Body of pancreas (tissue), 4 donors: ENCODE data around the gene PDE6B. TPM values are rescaled to one million over a fixed set of nuclear protein-coding genes. Genes with fewer than 3 reads are reported as not detected.

ENCODE experiments used
- ATAC-seq: fragments of 150-250 bp; one replicate; pipeline ENCODE4 v1.9.1; 2016
- DNase-seq, 4 donors: peaks; one replicate each; pipeline ENCODE4 v3.0.0-alpha.2; 2019
- H3K27ac ChIP-seq, 4 donors: fragments of 200-600 bp; sonication (generic); 1 replicate in 3 of 4; 2 replicates in 1 of 4; pipeline versions ENCODE4 v1.5.1 to v1.6.1; 2016 to 2019; ENCODE audit warnings: mild to moderate bottlenecking in 1 of 4, mixed read lengths in 1 of 4, moderate library complexity in 1 of 4
- H3K27me3 ChIP-seq, 2 donors: fragments of 200-600 bp; sonication (generic); one replicate each; pipeline ENCODE4 v1.6.0; 2016; ENCODE audit warnings: mild to moderate bottlenecking in 1 of 2
- H3K36me3 ChIP-seq, 2 donors: fragments of 200-600 bp; sonication (generic); replicated peaks in 1 of 2; 2 replicates each; pipeline ENCODE4 v1.5.1; 2016; ENCODE audit warnings: low read depth in 2 of 2; ENCODE audit not compliant: insufficient read depth in 1 of 2
- H3K4me1 ChIP-seq: fragments of 200-600 bp; sonication (generic); one replicate; pipeline ENCODE4 v1.6.0; 2016
- H3K4me3 ChIP-seq, 2 donors: fragments of 200-600 bp; sonication (generic); 1 replicate in 1 of 2; 2 replicates in 1 of 2; pipeline ENCODE4 v1.5.1; 2016 to 2019
- H3K9me3 ChIP-seq, 3 donors: fragments of 200-600 bp; sonication (generic); 1 replicate in 2 of 3; 2 replicates in 1 of 3; pipeline ENCODE4 v1.5.1; 2016
- CTCF ChIP-seq, 7 experiments: fragments of 450-650 bp in 4 of 7; fragments of 200-600 bp in 3 of 7; sonication (generic) in 3 of 7; IDR thresholded peaks; one replicate each; pipeline ENCODE4 v1.5.1; 2016 to 2019; ENCODE audit warnings: antibody characterized with exemption in 7 of 7
- POLR2A ChIP-seq, 3 donors: fragments of 450-650 bp; IDR thresholded peaks; one replicate each; pipeline ENCODE4 v1.6.1; 2016; ENCODE audit warnings: antibody characterized with exemption in 3 of 3, mild to moderate bottlenecking in 2 of 3
- WGBS, 2 donors: methylation state at CpG; one replicate each; pipeline ENCODE4 v1.1.5; 2017; 5-methylcytosine and 5-hydroxymethylcytosine counted together
- intact Hi-C: fragments of 100-400 bp; cut with DNase I; formaldehyde crosslinking; loops from one replicate; pipeline ENCODE4 v1.15.1; 2023
- total RNA-seq, 2 donors: library from RNA; depleted of rRNA; stranded (reverse); fragments of >200 nt; gene quantifications; one replicate each; pipeline ENCODE4 v1.1.0, GENCODE V29; 2016

The PDE6B gene
- total RNA-seq, 2 donors from 2014 or later: 0.26 TPM; not detected in 1

- Histone ChIP-seq H3K27ac (no peak overlapping the region), H3K36me3 (no peaks in the 10 kb centered on the region), H3K4me1 (no peaks in the 10 kb centered on the region), H3K4me3 (no peak overlapping the region), H3K27me3 (no peaks in the 10 kb centered on the region), H3K9me3 (no peaks in the 10 kb centered on the region)
- ATAC-seq: no peak
- TF ChIP-seq POLR2A (IDR thresholded peaks at IDR 0.05): no peak
- no peak for TF ChIP-seq CTCF (IDR thresholded peaks at IDR 0.05)
- DNase-seq: no peak
- WGBS, 2 donors: 45 to 60% methylated on average over 5 to 8 of the region's 9 CpGs
- intact Hi-C loops: no loop called here
Observed at GRCh38 chr4:630656-631055, 5.3 kb downstream of the PDE6B start.

GRCh38 chr4:632196-632790, 6.9 kb downstream of the PDE6B start:
- intact Hi-C loops: no loop called here
- H3K4me1 ChIP-seq: no peaks in the 10 kb centered on the region
- TF ChIP-seq CTCF (IDR thresholded peaks at IDR 0.05): no peak
- no peak for TF ChIP-seq POLR2A (IDR thresholded peaks at IDR 0.05)
- no peak overlapping the region for H3K4me3 ChIP-seq
- H3K36me3 ChIP-seq: no peaks in the 10 kb centered on the region
- ATAC-seq (no peak), DNase-seq (no peak)
- 76 to 78% methylated on average over 16 of the region's 16 CpGs for WGBS, 2 donors
- H3K27me3 ChIP-seq: no peaks in the 10 kb centered on the region
- no peaks in the 10 kb centered on the region for H3K9me3 ChIP-seq
- H3K27ac ChIP-seq: no peak overlapping the region

- Histone ChIP-seq H3K27ac (no peak overlapping the region), H3K4me3 (no peak overlapping the region), H3K9me3 (no peaks in the 10 kb centered on the region), H3K27me3 (no peaks in the 10 kb centered on the region), H3K36me3 (no peaks in the 10 kb centered on the region), H3K4me1 (no peaks in the 10 kb centered on the region)
- ATAC-seq (no peak), DNase-seq (no peak)
- intact Hi-C loops: no loop called here
- TF ChIP-seq CTCF (IDR thresholded peaks at IDR 0.05) (no peak), POLR2A (IDR thresholded peaks at IDR 0.05) (no peak)
- 67 to 70% methylated on average over 5 to 6 of the region's 6 CpGs for WGBS, 2 donors
Observed at GRCh38 chr4:632926-633325, 7.6 kb downstream of the PDE6B start.

- no peak overlapping the region for H3K27ac ChIP-seq
- H3K4me3 ChIP-seq: no peak overlapping the region
- no peak for TF ChIP-seq CTCF (IDR thresholded peaks at IDR 0.05)
- no peak for DNase-seq
- no peaks in the 10 kb centered on the region for H3K27me3 ChIP-seq
- no peak for ATAC-seq
- H3K36me3 ChIP-seq: no peaks in the 10 kb centered on the region
- intact Hi-C loops: no loop called here
- H3K9me3 ChIP-seq: no peaks in the 10 kb centered on the region
- 40 to 50% methylated on average over 9 of the region's 9 CpGs for WGBS, 2 donors
- no peaks in the 10 kb centered on the region for H3K4me1 ChIP-seq
Observed at GRCh38 chr4:633406-633805, 8.0 kb downstream of the PDE6B start.

GRCh38 chr4:633976-634598, 8.7 kb downstream of the PDE6B start:
- no peak overlapping the region for H3K27ac ChIP-seq
- no peaks in the 10 kb centered on the region for H3K27me3 ChIP-seq
- no peaks in the 10 kb centered on the region for H3K36me3 ChIP-seq
- no peak overlapping the region for H3K4me3 ChIP-seq
- ATAC-seq (no peak), DNase-seq (no peak)
- intact Hi-C loops: no loop called here
- no peaks in the 10 kb centered on the region for H3K4me1 ChIP-seq
- no peaks in the 10 kb centered on the region for H3K9me3 ChIP-seq
- no peak for TF ChIP-seq POLR2A (IDR thresholded peaks at IDR 0.05)
- no peak for TF ChIP-seq CTCF (IDR thresholded peaks at IDR 0.05)
- WGBS, 2 donors: 60 to 62% methylated on average over 13 to 15 of the region's 15 CpGs
